HepG2 (cell line): ENCODE results near the gene PIK3CG. TPM values are rescaled to one million over a fixed set of nuclear protein-coding genes. Genes with fewer than 3 reads are reported as not detected.

Source experiments
- ATAC-seq: fragments of 200-7000 bp; cut with Tn5 transposase; 3 replicates; pipeline ENCODE4 v1.9.1; 2020; ENCODE audit warnings: mild to moderate bottlenecking, moderate library complexity
- BruUV-seq: library from RNA; stranded (reverse); fragments of 400-500 nt; replicated peaks from 2 replicates; lab custom pipeline; 2021; lab: Mats Ljungman, UMichigan
- CTCF ChIA-PET: fragments of 300-600 bp; formaldehyde crosslinking; extraction: SDS; loops from one replicate; lab custom pipeline; 2021; ENCODE audit warnings: low total read pairs, inconsistent platforms, low intra/inter-chr PET ratio; lab: Yijun Ruan, JAX
- POLR2A ChIA-PET: fragments of 350-600 bp; sonication (Branson Sonifier 250); formaldehyde crosslinking; loops from one replicate; lab custom pipeline; 2020; ENCODE audit warnings: antibody characterized with exemption, inconsistent platforms; lab: Yijun Ruan, JAX
- DNase-seq: peaks from one replicate; pipeline ENCODE4 v3.0.0-alpha.2; 2015; ENCODE audit warnings: low spot score
- FAIRE-seq: peaks from 3 replicates; lab custom pipeline; 2011; peaks lifted over from hg19 to GRCh38; lab: Jason Lieb, UNC
- H2AFZ ChIP-seq: one replicate; pipeline ENCODE4 v1.6.1; 2011; ENCODE audit warnings: low read length, inconsistent platforms
- H3K27ac ChIP-seq: fragments of 300-600 bp; 3 replicates; pipeline ENCODE4 v1.8.0; 2011; ENCODE audit warnings: mixed run types, mild to moderate bottlenecking, mixed read lengths, low read length, inconsistent platforms; ENCODE audit not compliant: insufficient read depth; ENCODE audit errors: extremely low read length
- H3K27me3 ChIP-seq, 2 experiments: fragments of 200-600 bp in 1 of 2; 2 replicates in 1 of 2; 3 replicates in 1 of 2; pipeline versions ENCODE4 v1.6.0 to v1.8.0; 2011; ENCODE audit warnings: low read length in 2 of 2, mild to moderate bottlenecking in 2 of 2, moderate library complexity in 2 of 2, inconsistent platforms in 1 of 2; ENCODE audit not compliant: insufficient read depth in 2 of 2, control insufficient read depth in 1 of 2
- H3K36me3 ChIP-seq, 2 experiments: fragments of 200-600 bp in 1 of 2; replicated peaks in 1 of 2; 2 replicates in 1 of 2; 3 replicates in 1 of 2; pipeline versions ENCODE4 v1.5.1 to v1.8.0; 2011; ENCODE audit warnings: low read length in 2 of 2, inconsistent platforms in 1 of 2; ENCODE audit not compliant: insufficient read depth in 2 of 2, control insufficient read depth in 1 of 2
- H3K4me1 ChIP-seq: 2 replicates; pipeline ENCODE4 v1.5.1; 2012; ENCODE audit warnings: low read length, inconsistent platforms; ENCODE audit not compliant: insufficient read depth
- H3K4me2 ChIP-seq: 2 replicates; pipeline ENCODE4 v1.6.0; 2011; ENCODE audit warnings: low read depth, low read length, inconsistent platforms
- H3K4me3 ChIP-seq, 3 experiments: fragments of 200-600 bp in 1 of 3; sonication (generic), shearing (Covaris generic) in 1 of 3; replicated peaks in 1 of 3; 2 replicates each; pipeline ENCODE4 v1.5.1; 2011 to 2016; ENCODE audit warnings: low read length in 3 of 3, inconsistent platforms in 2 of 3, low read depth in 2 of 3, mild to moderate bottlenecking in 2 of 3, control low read depth in 1 of 3, mixed read lengths in 1 of 3; ENCODE audit not compliant: insufficient read depth in 1 of 3
- H3K79me2 ChIP-seq: one replicate; pipeline ENCODE4 v1.6.1; 2011; ENCODE audit warnings: low read length, inconsistent platforms; ENCODE audit not compliant: insufficient read depth
- H3K9ac ChIP-seq: 2 replicates; pipeline ENCODE4 v1.6.0; 2011; ENCODE audit warnings: mild to moderate bottlenecking, low read depth, low read length, inconsistent platforms; ENCODE audit not compliant: insufficient read depth
- H3K9me3 ChIP-seq: 2 replicates; pipeline ENCODE4 v1.5.1; 2012; ENCODE audit warnings: mild to moderate bottlenecking, low read length
- H4K20me1 ChIP-seq: 2 replicates; pipeline ENCODE4 v1.6.0; 2011; ENCODE audit warnings: inconsistent platforms, mild to moderate bottlenecking, low read length, moderate library complexity; ENCODE audit not compliant: insufficient read depth
- BORCS8-MEF2B ChIP-seq: sonication (generic); formaldehyde crosslinking; IDR thresholded peaks from 2 replicates; pipeline ENCODE4 v1.8.0; 2022; ENCODE audit warnings: mild to moderate bottlenecking, missing genetic modification reagents
- KLF15 ChIP-seq: sonication (generic); formaldehyde crosslinking; IDR thresholded peaks from 2 replicates; pipeline ENCODE4 v1.8.1; 2023; ENCODE audit warnings: borderline replicate concordance, mild to moderate bottlenecking, inconsistent platforms, missing genetic modification reagents, mixed read lengths
- PTBP1 ChIP-seq: fragments of 200-400 bp; formaldehyde crosslinking; IDR thresholded peaks from 2 replicates; pipeline ENCODE4 v1.6.1; 2018; ENCODE audit warnings: low read length, low read depth; ENCODE audit not compliant: poor library complexity, severe bottlenecking
- RBFOX2 ChIP-seq: fragments of 200-400 bp; formaldehyde crosslinking; IDR thresholded peaks from 2 replicates; pipeline ENCODE4 v1.6.1; 2017; ENCODE audit warnings: low read depth, mild to moderate bottlenecking, low read length
- SNAI1 ChIP-seq: sonication (generic); formaldehyde crosslinking; IDR thresholded peaks from 2 replicates; pipeline ENCODE4 v1.5.0; 2020; ENCODE audit warnings: mild to moderate bottlenecking, missing genetic modification reagents, borderline replicate concordance
- ZNF30 ChIP-seq: sonication (generic); formaldehyde crosslinking; IDR thresholded peaks from 2 replicates; pipeline ENCODE4 v1.5.0; 2020; ENCODE audit warnings: mild to moderate bottlenecking, missing genetic modification reagents
- ZNF367 ChIP-seq: sonication (generic); formaldehyde crosslinking; IDR thresholded peaks from 2 replicates; pipeline ENCODE4 v1.4.0; 2020; ENCODE audit warnings: missing genetic modification reagents, borderline replicate concordance
- ZNF569 ChIP-seq: sonication (generic); formaldehyde crosslinking; IDR thresholded peaks from 2 replicates; pipeline ENCODE4 v1.5.0; 2020; ENCODE audit warnings: mild to moderate bottlenecking, missing genetic modification reagents, moderate library complexity, borderline replicate concordance
- ZNF674 ChIP-seq: sonication (generic); formaldehyde crosslinking; IDR thresholded peaks from 2 replicates; pipeline ENCODE4 v1.5.0; 2020; ENCODE audit warnings: low read depth, mild to moderate bottlenecking, missing genetic modification reagents
- WGBS: methylation state at CpG from one replicate; pipeline ENCODE4 v1.1.6; 2017; ENCODE audit warnings: low lambda C conversion rate; 5-methylcytosine and 5-hydroxymethylcytosine counted together
- in situ Hi-C: cut with HindIII; loops from 2 replicates; pipeline ENCODE4 v1.10.0; 2017; ENCODE audit warnings: low pct_unique_long_range_greater_than_20kb; ENCODE audit not compliant: extremely low pct_ligation_motif_present
- intact Hi-C: fragments of 100-400 bp; cut with micrococcal nuclease; formaldehyde crosslinking; loops from one replicate; pipeline ENCODE4 v1.10.0; 2022; ENCODE audit not compliant: unreplicated experiment
- polyA plus RNA-seq, 8 experiments: library from polyadenylated mRNA; depleted of rRNA in 3 of 8; stranded (reverse) in 7 of 8; unstranded in 1 of 8; fragments of >200 nt; fragmentation: Illumina TruSeq in 4 of 8; extraction: Trizol in 4 of 8; gene quantifications; 2 replicates each; pipeline versions ENCODE4 v1.2.1 to v1.2.3, GENCODE V29; 2011 to 2016; ENCODE audit warnings: low read depth in 4 of 8, missing spikeins in 1 of 8, mixed read lengths in 1 of 8; ENCODE audit not compliant: insufficient read depth in 1 of 8
- total RNA-seq, 5 experiments: library from RNA; depleted of rRNA; stranded (reverse); fragments of >200 nt; fragmentation: Illumina TruSeq; extraction: Trizol; gene quantifications; 2 replicates each; pipeline ENCODE4 v1.2.3, GENCODE V29; 2016; ENCODE audit warnings: low read depth in 1 of 5
- TF ChIP-seq, protein P1 (sequence below): sonication (generic); formaldehyde crosslinking; IDR thresholded peaks from 2 replicates; pipeline ENCODE4 v1.8.0; 2022; ENCODE audit warnings: missing genetic modification reagents, mild to moderate bottlenecking, borderline replicate concordance
- TF ChIP-seq, protein P2 (sequence below): IDR thresholded peaks from 2 replicates; pipeline ENCODE4 v1.6.1; 2018; ENCODE audit warnings: missing genetic modification reagents

The PIK3CG gene
- total and polyA plus RNA-seq, 2 of the 13 experiments (the other 11 are each of a cell fraction or from before 2014, with no cell fraction given): not detected

DNA sequence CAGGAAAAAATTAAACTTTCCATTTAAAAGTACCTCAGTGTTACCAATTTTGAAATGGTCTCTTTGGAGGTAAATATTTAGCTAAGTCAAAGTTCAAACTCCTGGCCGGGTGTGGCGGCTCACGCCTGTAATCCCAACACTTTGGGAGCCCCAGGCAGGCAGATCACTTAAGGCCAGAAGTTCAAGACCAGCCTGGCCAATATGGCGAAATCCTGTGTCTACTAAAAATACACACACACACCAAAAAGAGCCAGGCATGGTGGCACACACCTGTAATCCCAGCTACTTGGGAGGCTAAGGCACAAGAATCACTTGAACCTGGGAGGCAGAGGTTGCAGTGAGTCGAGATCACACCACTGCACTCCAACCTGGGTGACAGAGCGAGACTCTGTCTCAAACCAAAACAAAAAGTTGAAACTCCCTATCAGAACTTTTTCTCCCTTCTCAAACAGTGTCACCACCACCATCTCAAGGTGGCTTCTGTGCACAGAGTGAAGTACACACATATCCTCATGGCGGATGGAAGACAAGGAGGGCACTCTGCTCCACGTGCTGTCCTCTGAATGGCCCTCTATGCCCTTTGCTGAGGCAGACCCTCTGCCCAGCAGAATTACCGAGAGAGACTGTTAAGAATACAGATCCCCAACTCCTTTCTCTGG lies 11.7 kb upstream of the PIK3CG start:
- WGBS: 1% methylated on average over 9 of the region's 9 CpGs
- no peaks in the 10 kb centered on the region; a peak in 1 of 5 replicates for H3K27me3 ChIP-seq
- H3K27ac ChIP-seq: no peak overlapping the region
- FAIRE-seq (no peak), DNase-seq (no peak), ATAC-seq (no peak)
- ChIA-PET CTCF (no interaction called here), POLR2A (no interaction called here)
- no peak overlapping the region for H3K9ac ChIP-seq
- no peak overlapping the region for H3K4me2 ChIP-seq
- intact Hi-C loops (no loop called here), in situ Hi-C loops (no loop called here)
- TF ChIP-seq ZNF569 (no peak), SNAI1 (CRISPR knock-in tag) (no peak), ZNF30 (CRISPR knock-in tag) (no peak), ZNF674 (CRISPR knock-in tag) (no peak), KLF15 (CRISPR knock-in tag) (no peak), BORCS8-MEF2B (CRISPR knock-in tag) (no peak), RBFOX2 (no peak), ZNF367 (no peak), PTBP1 (no peak)
- TF ChIP-seq, protein P1, sequence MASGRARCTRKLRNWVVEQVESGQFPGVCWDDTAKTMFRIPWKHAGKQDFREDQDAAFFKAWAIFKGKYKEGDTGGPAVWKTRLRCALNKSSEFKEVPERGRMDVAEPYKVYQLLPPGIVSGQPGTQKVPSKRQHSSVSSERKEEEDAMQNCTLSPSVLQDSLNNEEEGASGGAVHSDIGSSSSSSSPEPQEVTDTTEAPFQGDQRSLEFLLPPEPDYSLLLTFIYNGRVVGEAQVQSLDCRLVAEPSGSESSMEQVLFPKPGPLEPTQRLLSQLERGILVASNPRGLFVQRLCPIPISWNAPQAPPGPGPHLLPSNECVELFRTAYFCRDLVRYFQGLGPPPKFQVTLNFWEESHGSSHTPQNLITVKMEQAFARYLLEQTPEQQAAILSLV (CRISPR knock-in tag): no peak
- TF ChIP-seq, protein P2, sequence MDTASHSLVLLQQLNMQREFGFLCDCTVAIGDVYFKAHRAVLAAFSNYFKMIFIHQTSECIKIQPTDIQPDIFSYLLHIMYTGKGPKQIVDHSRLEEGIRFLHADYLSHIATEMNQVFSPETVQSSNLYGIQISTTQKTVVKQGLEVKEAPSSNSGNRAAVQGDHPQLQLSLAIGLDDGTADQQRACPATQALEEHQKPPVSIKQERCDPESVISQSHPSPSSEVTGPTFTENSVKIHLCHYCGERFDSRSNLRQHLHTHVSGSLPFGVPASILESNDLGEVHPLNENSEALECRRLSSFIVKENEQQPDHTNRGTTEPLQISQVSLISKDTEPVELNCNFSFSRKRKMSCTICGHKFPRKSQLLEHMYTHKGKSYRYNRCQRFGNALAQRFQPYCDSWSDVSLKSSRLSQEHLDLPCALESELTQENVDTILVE: no peak
- H2AFZ ChIP-seq: no peak overlapping the region
- H3K36me3 ChIP-seq: no peaks in the 10 kb centered on the region
- no peaks in the 10 kb centered on the region for H3K4me1 ChIP-seq
- no peaks in the 10 kb centered on the region for H3K9me3 ChIP-seq
- H3K4me3 ChIP-seq: no peak overlapping the region
- BruUV-seq: no TSS peak
- no peaks in the 10 kb centered on the region for H3K79me2 ChIP-seq
- no peaks in the 10 kb centered on the region for H4K20me1 ChIP-seq
